ENCODE results near the gene DGLUCY. TPM values are rescaled to one million over a fixed set of nuclear protein-coding genes. Genes with fewer than 3 reads are reported as not detected.
"Not testable (repeated sequence)": the region's sequence is repeated elsewhere in the genome, so short reads cannot be mapped to it uniquely, and the experiment has no call there.

The DGLUCY gene
- total and polyA plus RNA-seq, 7 experiments from 2014 or later, result 31.1 to 108 (median 87.8) TPM

GRCh38 chr14:91088585-91089235 lies 25.2 kb upstream of the DGLUCY start:
- no peaks in the 10 kb centered on the region for H3K36me3 ChIP-seq (ENCODE audit: control insufficient read depth in 2 of 3, insufficient read depth in 3 of 3, low read length in 3 of 3)
- Mint-ChIP-seq H3K27ac (peak overlapping the region in 2 of 9 donors; percentile 12 to 65), H3K36me3 (peaks cover 0 to 19% (median 0%) of the 10 kb centered on the region in 5 donors), H3K27me3 (peaks cover 0 to 14% (median 0%) of the 10 kb centered on the region in 5 donors), H3K9me3 (no peaks in the 10 kb centered on the region), H3K4me1 (peaks cover 10 to 20% (median 13%) of the 10 kb centered on the region in 7 donors), H3K4me3 (no peak overlapping the region)
- POLR2A ChIA-PET, result interaction anchor here (1.1 to 2.1 kb wide), 4 partner anchors 10 to 29 kb away, joined by 3 to 9 read pairs (median 4); partner anchors contain the start of gene RPS6KA5
- H3K27me3 ChIP-seq (ENCODE audit: control insufficient read depth in 2 of 2, insufficient read depth in 2 of 2, low read length in 2 of 2), result no peaks in the 10 kb centered on the region
- H3K27ac ChIP-seq (ENCODE audit: low read depth, low read length), result no peak overlapping the region
- no peaks in the 10 kb centered on the region for H3K9me3 ChIP-seq (ENCODE audit: control insufficient read depth in 2 of 3, low read length in 3 of 3)
- CTCF ChIA-PET, result interaction anchor here (0.6 kb wide), 2 partner anchors 22 to 84 kb away, joined by 3 read pairs; no protein-coding TSS in a partner anchor
- no peak for ATAC-seq
- no peak for DNase-seq
- no peak overlapping the region for H3K4me3 ChIP-seq (ENCODE audit: low read length)
- peaks cover 0 to 5% of the 10 kb centered on the region in 2 donors for H3K4me1 ChIP-seq (ENCODE audit: control insufficient read depth in 2 of 2, insufficient read depth in 2 of 2, low read length in 2 of 2)
- intact Hi-C loops (cut with micrococcal nuclease), result no loop called here

GRCh38 chr14:91089958-91090535 lies 23.8 kb upstream of the DGLUCY start:
- no peaks in the 10 kb centered on the region for H3K27me3 ChIP-seq (ENCODE audit: control insufficient read depth in 2 of 2, insufficient read depth in 2 of 2, low read length in 2 of 2)
- Mint-ChIP-seq H3K9me3 (no peaks in the 10 kb centered on the region), H3K4me3 (no peak overlapping the region), H3K36me3 (peaks cover 0 to 12% (median 0%) of the 10 kb centered on the region in 5 donors), H3K27me3 (peaks cover 0 to 20% (median 0%) of the 10 kb centered on the region in 5 donors), H3K4me1 (peaks cover 10 to 18% (median 13%) of the 10 kb centered on the region in 7 donors), H3K27ac (no peak overlapping the region)
- CTCF ChIA-PET, result no interaction called here
- no peak for ATAC-seq
- peaks cover 0 to 5% of the 10 kb centered on the region in 2 donors for H3K4me1 ChIP-seq (ENCODE audit: control insufficient read depth in 2 of 2, insufficient read depth in 2 of 2, low read length in 2 of 2)
- POLR2A ChIA-PET, result no interaction called here
- H3K4me3 ChIP-seq (ENCODE audit: low read length), result no peak overlapping the region
- no peak overlapping the region for H3K27ac ChIP-seq (ENCODE audit: low read depth, low read length)
- H3K36me3 ChIP-seq (ENCODE audit: control insufficient read depth in 2 of 3, insufficient read depth in 3 of 3, low read length in 3 of 3), result no peaks in the 10 kb centered on the region
- H3K9me3 ChIP-seq (ENCODE audit: control insufficient read depth in 2 of 3, low read length in 3 of 3), result no peaks in the 10 kb centered on the region
- no peak for DNase-seq
- intact Hi-C loops (cut with micrococcal nuclease), result no loop called here

- H3K27me3 Mint-ChIP-seq, result peaks cover 0 to 21% (median 0%) of the 10 kb centered on the region in 5 donors
- H3K27me3 ChIP-seq (ENCODE audit: control insufficient read depth in 2 of 2, insufficient read depth in 2 of 2, low read length in 2 of 2), result no peaks in the 10 kb centered on the region
- no peaks in the 10 kb centered on the region for H3K9me3 ChIP-seq (ENCODE audit: control insufficient read depth in 2 of 3, low read length in 3 of 3)
- no peak for DNase-seq
- POLR2A ChIA-PET, result no interaction called here
- peaks cover 0 to 5% of the 10 kb centered on the region in 2 donors for H3K4me1 ChIP-seq (ENCODE audit: control insufficient read depth in 2 of 2, insufficient read depth in 2 of 2, low read length in 2 of 2)
- no peak overlapping the region for H3K27ac ChIP-seq (ENCODE audit: low read depth, low read length)
- H3K4me3 Mint-ChIP-seq, result no peak overlapping the region
- H3K9me3 Mint-ChIP-seq, result no peaks in the 10 kb centered on the region
- no peak overlapping the region for H3K4me3 ChIP-seq (ENCODE audit: low read length)
- CTCF ChIA-PET, result no interaction called here
- peaks cover 7 to 18% (median 13%) of the 10 kb centered on the region in 7 donors for H3K4me1 Mint-ChIP-seq
- H3K27ac Mint-ChIP-seq, result no peak overlapping the region
- ATAC-seq, result no peak
- H3K36me3 Mint-ChIP-seq, result peaks cover 0 to 9% (median 0%) of the 10 kb centered on the region in 5 donors
- intact Hi-C loops (cut with micrococcal nuclease), result no loop called here
- no peaks in the 10 kb centered on the region for H3K36me3 ChIP-seq (ENCODE audit: control insufficient read depth in 2 of 3, insufficient read depth in 3 of 3, low read length in 3 of 3)
Observed at GRCh38 chr14:91090743-91091142, 23.1 kb upstream of the DGLUCY start.

- Mint-ChIP-seq H3K4me3 (no peak overlapping the region), H3K36me3 (peaks cover 0 to 6% (median 0%) of the 10 kb centered on the region in 5 donors), H3K9me3 (no peaks in the 10 kb centered on the region), H3K27me3 (peaks cover 0 to 28% (median 0%) of the 10 kb centered on the region in 5 donors), H3K4me1 (peaks cover 5 to 15% (median 10%) of the 10 kb centered on the region in 7 donors), H3K27ac (no peak overlapping the region)
- Histone ChIP-seq H3K36me3 (ENCODE audit: control insufficient read depth in 2 of 3, insufficient read depth in 3 of 3, low read length in 3 of 3) (no peaks in the 10 kb centered on the region), H3K27me3 (ENCODE audit: control insufficient read depth in 2 of 2, insufficient read depth in 2 of 2, low read length in 2 of 2) (no peaks in the 10 kb centered on the region), H3K27ac (ENCODE audit: low read depth, low read length) (no peak overlapping the region), H3K9me3 (ENCODE audit: control insufficient read depth in 2 of 3, low read length in 3 of 3) (no peaks in the 10 kb centered on the region), H3K4me3 (ENCODE audit: low read length) (no peak overlapping the region), H3K4me1 (ENCODE audit: control insufficient read depth in 2 of 2, insufficient read depth in 2 of 2, low read length in 2 of 2) (peaks cover 0 to 5% of the 10 kb centered on the region in 2 donors)
- ChIA-PET POLR2A (no interaction called here), CTCF (interaction anchor here (0.6 kb wide), 1 partner anchor 1067 kb away, joined by 3 read pairs; no protein-coding TSS in a partner anchor)
- DNase-seq (no peak), ATAC-seq (no peak)
- intact Hi-C loops (cut with micrococcal nuclease), result no loop called here
Observed at GRCh38 chr14:91092073-91092472, 21.8 kb upstream of the DGLUCY start.

- ATAC-seq; H3K36me3 Mint-ChIP-seq; DNase-seq; H3K27ac Mint-ChIP-seq; H3K4me3 Mint-ChIP-seq; H3K27ac ChIP-seq (ENCODE audit: low read depth, low read length); intact Hi-C loops (cut with micrococcal nuclease); H3K9me3 Mint-ChIP-seq; H3K36me3 ChIP-seq (ENCODE audit: control insufficient read depth in 2 of 3, insufficient read depth in 3 of 3, low read length in 3 of 3); H3K4me3 ChIP-seq (ENCODE audit: low read length); POLR2A ChIA-PET; H3K4me1 ChIP-seq (ENCODE audit: control insufficient read depth in 2 of 2, insufficient read depth in 2 of 2, low read length in 2 of 2); H3K9me3 ChIP-seq (ENCODE audit: control insufficient read depth in 2 of 3, low read length in 3 of 3); CTCF ChIA-PET; H3K4me1 Mint-ChIP-seq; H3K27me3 ChIP-seq (ENCODE audit: control insufficient read depth in 2 of 2, insufficient read depth in 2 of 2, low read length in 2 of 2): not testable (repeated sequence)
- peaks cover 0 to 29% (median 0%) of the 10 kb centered on the region in 5 donors for H3K27me3 Mint-ChIP-seq
Observed at GRCh38 chr14:91093743-91094472, 20.0 kb upstream of the DGLUCY start.

GRCh38 chr14:91094772-91095171 lies 19.1 kb upstream of the DGLUCY start:
- peaks cover 0 to 29% (median 0%) of the 10 kb centered on the region in 5 donors for H3K27me3 Mint-ChIP-seq
- H3K27me3 ChIP-seq (ENCODE audit: control insufficient read depth in 2 of 2, insufficient read depth in 2 of 2, low read length in 2 of 2), result no peaks in the 10 kb centered on the region
- DNase-seq, result no peak
- CTCF ChIA-PET, result interaction anchor here (0.6 kb wide), 1 partner anchor 91 kb away, joined by 3 read pairs; no protein-coding TSS in a partner anchor
- H3K27ac ChIP-seq (ENCODE audit: low read depth, low read length), result no peak overlapping the region
- H3K4me1 Mint-ChIP-seq, result peaks cover 0 to 6% (median 0%) of the 10 kb centered on the region in 7 donors
- no peak overlapping the region for H3K4me3 ChIP-seq (ENCODE audit: low read length)
- no peaks in the 10 kb centered on the region for H3K4me1 ChIP-seq (ENCODE audit: control insufficient read depth in 2 of 2, insufficient read depth in 2 of 2, low read length in 2 of 2)
- H3K9me3 Mint-ChIP-seq, result no peaks in the 10 kb centered on the region
- intact Hi-C loops (cut with micrococcal nuclease), result no loop called here
- H3K9me3 ChIP-seq (ENCODE audit: control insufficient read depth in 2 of 3, low read length in 3 of 3), result no peaks in the 10 kb centered on the region
- H3K4me3 Mint-ChIP-seq, result no peak overlapping the region
- ATAC-seq, result no peak
- no peak overlapping the region for H3K27ac Mint-ChIP-seq
- H3K36me3 ChIP-seq (ENCODE audit: control insufficient read depth in 2 of 3, insufficient read depth in 3 of 3, low read length in 3 of 3), result no peaks in the 10 kb centered on the region
- POLR2A ChIA-PET, result no interaction called here
- peaks cover 0 to 5% (median 0%) of the 10 kb centered on the region in 5 donors for H3K36me3 Mint-ChIP-seq

Data from naive thymus-derived CD4-positive, alpha-beta T cell (primary cell).